Epithelial cell of umbilical artery (primary cell): ENCODE results near the gene SS18. TPM values are rescaled to one million over a fixed set of nuclear protein-coding genes. Genes with fewer than 3 reads are reported as not detected.

Source experiments
- total RNA-seq: library from RNA; depleted of rRNA; stranded (reverse); fragments of >200 nt; gene quantifications from 2 replicates; pipeline ENCODE4 v1.2.3, GENCODE V29; 2014

Gene SS18
- 79.9 and 90.7 TPM in 2 replicates for total RNA-seq

DNA sequence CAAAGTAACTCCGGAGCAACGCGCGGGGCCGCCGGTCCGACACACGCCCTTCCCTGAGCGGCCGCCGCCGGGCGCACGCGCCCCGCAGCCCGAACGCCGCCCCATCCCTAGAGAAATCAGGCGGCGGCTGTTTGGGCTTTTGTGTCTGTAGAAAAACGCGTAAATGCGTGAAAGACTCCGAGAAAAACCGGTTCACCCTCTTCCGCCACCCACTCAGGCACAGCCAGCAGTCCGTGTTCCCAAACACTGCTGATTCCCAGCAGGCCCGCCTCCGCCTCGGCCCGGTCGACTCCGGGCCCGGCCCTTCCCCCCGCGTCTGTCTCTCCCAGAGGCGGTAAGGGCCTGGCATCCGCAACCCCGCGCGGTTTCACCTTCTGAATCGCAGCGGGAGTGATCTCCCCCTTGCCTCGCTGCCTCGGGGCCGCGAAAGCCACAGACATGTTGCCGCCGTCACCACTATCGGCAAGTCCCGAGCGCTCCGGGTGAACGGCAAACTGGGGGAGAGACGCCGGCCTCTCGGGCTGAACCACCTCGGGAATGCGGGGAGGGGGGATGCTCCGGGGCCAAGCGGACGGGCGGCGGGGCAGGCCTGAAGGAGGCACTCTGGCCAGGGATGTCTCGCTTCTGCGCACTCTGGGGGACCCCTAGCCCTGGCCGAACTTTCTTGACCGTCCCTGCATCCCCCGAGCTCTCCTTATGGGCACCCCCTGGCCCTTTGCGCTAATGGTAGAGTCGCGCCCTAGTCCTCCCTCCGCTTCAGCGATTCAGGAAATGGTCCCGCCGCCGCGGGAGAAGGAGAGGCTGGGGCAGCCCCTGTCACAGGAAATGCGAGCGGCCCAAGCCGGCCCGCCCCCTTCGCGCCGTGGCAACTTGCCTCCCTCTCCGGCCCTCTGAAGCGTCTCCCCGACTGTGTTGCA lies at the start of gene SS18:
SS18 (minus strand) TSS at position 484 of the 917 bp plus-strand sequence; CDS start at position 440, 44 bp downstream.

GRCh38 chr18:26133652-26134051 lies 43.2 kb upstream of the SS18 start, which contains the start of gene PSMA8:
PSMA8 (plus strand) TSS chr18:26133869; CDS start chr18:26133966, 97 bp downstream.

Other genes with a start within 250 kb of the SS18 start
- not detected in 2 replicates for gene PSMA8, start 43.3 kb upstream of the SS18 start, total RNA-seq
- gene TAF4B, start 135.8 kb upstream of the SS18 start, total RNA-seq, result 3.5 and 3.6 TPM in 2 replicates